Erythroblast (primary cell): ENCODE measurements around the gene USP6.
"Not testable (repeated sequence)": the region's sequence is repeated elsewhere in the genome, so short reads cannot be mapped to it uniquely, and the experiment has no call there.

Source experiments
- GATA1 ChIP-seq: IDR thresholded peaks from 2 replicates; pipeline ENCODE4 v1.6.1; 2011; ENCODE audit warnings: low read depth, mild to moderate bottlenecking, control low read depth, low read length, moderate library complexity
- POLR2A ChIP-seq: IDR thresholded peaks from 2 replicates; pipeline ENCODE4 v1.6.1; 2011; ENCODE audit warnings: mild to moderate bottlenecking, low read length

DNA sequence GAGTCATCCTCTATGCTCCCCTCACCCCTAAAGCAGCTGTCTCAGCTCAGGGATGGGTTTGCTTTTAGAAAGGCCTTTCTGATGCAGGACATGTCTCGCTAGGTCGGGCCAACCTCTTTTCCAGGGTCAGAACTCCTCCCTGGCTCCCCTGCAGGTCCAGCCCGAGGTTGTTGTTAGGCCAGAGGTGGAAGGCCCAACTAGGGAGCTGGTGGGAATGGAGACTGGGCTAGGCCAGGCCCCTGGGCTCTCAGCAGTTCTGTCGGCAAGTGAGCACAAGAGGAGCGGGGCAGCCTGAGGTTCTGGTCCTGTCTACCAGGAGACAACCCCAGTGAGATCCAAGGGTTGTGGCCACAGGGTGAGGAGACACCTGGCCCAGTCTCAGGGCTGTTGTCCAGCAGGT lies 14.9 kb downstream of the USP6 start:
- not testable (repeated sequence) for TF ChIP-seq POLR2A, GATA1
